SK-N-MC (cell line): ENCODE results near the gene KRABD2.

Experiments used
- EZH2 ChIP-seq: fragments of 200-600 bp; sonication (generic); IDR thresholded peaks from one replicate; pipeline ENCODE4 v1.6.1; 2017; ENCODE audit warnings: antibody characterized with exemption
- FOXP2 ChIP-seq: optimal IDR thresholded peaks from 2 replicates; pipeline ENCODE3; 2011; ENCODE audit warnings: mild to moderate bottlenecking, moderate library complexity; ENCODE audit not compliant: insufficient read depth; ENCODE audit errors: extremely low read length, control extremely low read depth
- POLR2AphosphoS5 ChIP-seq: IDR thresholded peaks from 2 replicates; pipeline ENCODE4 v1.6.1; 2012; ENCODE audit warnings: mild to moderate bottlenecking, low read depth, low read length, borderline replicate concordance

DNA sequence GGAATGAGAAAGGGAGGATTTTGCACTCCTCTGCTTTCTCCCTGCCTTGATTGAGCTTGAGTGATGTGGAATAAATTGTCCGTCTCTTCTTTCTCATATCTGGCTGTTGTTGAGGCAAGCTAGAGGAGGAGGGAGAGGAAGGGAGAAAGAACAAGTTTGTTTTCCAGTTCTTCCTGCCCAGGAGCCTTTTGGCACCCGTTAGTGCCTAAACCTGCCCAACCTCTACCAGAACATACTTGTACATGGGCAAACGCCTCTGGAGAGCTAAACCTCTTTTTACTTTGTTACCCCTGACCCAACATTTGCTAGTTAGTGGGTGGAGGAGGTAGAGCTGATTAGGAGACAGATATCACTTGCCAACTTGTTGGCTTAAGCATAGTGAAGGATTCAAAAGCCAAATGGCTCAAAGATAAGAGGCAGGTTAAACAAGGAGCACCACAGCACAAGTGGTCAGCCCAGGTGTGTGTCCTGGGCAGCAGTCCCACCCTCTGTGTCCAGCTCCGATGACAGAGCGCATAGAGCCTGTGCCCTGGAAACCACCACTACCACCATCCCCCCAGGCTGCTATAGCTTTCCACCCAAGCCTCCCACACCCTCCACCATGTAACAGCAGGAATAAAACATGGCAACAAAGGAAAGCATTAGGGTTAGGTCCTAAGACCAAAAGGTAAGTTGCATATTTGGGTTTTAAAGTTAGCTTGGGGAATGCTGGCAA, 30.4 kb downstream of the KRABD2 start:
- TF ChIP-seq EZH2 (no peak), POLR2AphosphoS5 (no peak), FOXP2 (no peak)
